Neural cell (in vitro differentiated cells): ENCODE measurements around the gene ACD. TPM values are rescaled to one million over a fixed set of nuclear protein-coding genes. Genes with fewer than 3 reads are reported as not detected.

Experiments used
- H2AFZ ChIP-seq: fragments of 200-600, 300-800 bp; sonication (generic), shearing (Covaris generic); 2 replicates; pipeline ENCODE4 v1.6.0; 2014; ENCODE audit warnings: low read depth, mild to moderate bottlenecking, antibody characterized with exemption, low read length, moderate library complexity
- H3F3A ChIP-seq: fragments of 200-600 bp; shearing (Covaris generic); 2 replicates; pipeline ENCODE4 v1.6.1; 2016; ENCODE audit warnings: mild to moderate bottlenecking, moderate library complexity, mixed read lengths, antibody characterized with exemption, low read length; ENCODE audit not compliant: insufficient read depth, poor library complexity, severe bottlenecking
- H3K27ac ChIP-seq: fragments of 200-600, 300-800 bp; sonication (generic), shearing (Covaris generic); 2 replicates; pipeline ENCODE4 v1.5.1; 2014; ENCODE audit warnings: mild to moderate bottlenecking, low read length, moderate library complexity
- H3K27me3 ChIP-seq: fragments of 300-800, 200-600 bp; sonication (generic), shearing (Covaris generic); 2 replicates; pipeline ENCODE4 v1.6.0; 2014; ENCODE audit warnings: mild to moderate bottlenecking, low read depth, low read length, moderate library complexity; ENCODE audit not compliant: insufficient read depth
- H3K36me3 ChIP-seq: fragments of 300-800, 200-600 bp; sonication (generic), shearing (Covaris generic); 2 replicates; pipeline ENCODE4 v1.5.1; 2014; ENCODE audit warnings: mild to moderate bottlenecking, antibody characterized with exemption, low read length, moderate library complexity; ENCODE audit not compliant: insufficient read depth
- H3K4me2 ChIP-seq: fragments of 300-800, 200-600 bp; sonication (generic), shearing (Covaris generic); 2 replicates; pipeline ENCODE4 v1.6.0; 2014; ENCODE audit warnings: mild to moderate bottlenecking, low read length
- H3K4me3 ChIP-seq: fragments of 300-800, 200-600 bp; sonication (generic), shearing (Covaris generic); 2 replicates; pipeline ENCODE4 v1.5.1; 2014; ENCODE audit warnings: mild to moderate bottlenecking, low read length, moderate library complexity
- H3K79me2 ChIP-seq: fragments of 200-600 bp; shearing (Covaris generic); replicated peaks from 2 replicates; pipeline ENCODE4 v1.6.0; 2014; ENCODE audit warnings: mild to moderate bottlenecking, low read length, moderate library complexity; ENCODE audit not compliant: insufficient read depth
- H3K9ac ChIP-seq: fragments of 300-800, 200-600 bp; sonication (generic), shearing (Covaris generic); 2 replicates; pipeline ENCODE4 v1.6.1; 2016; ENCODE audit warnings: mild to moderate bottlenecking, low read length, mixed read lengths
- H3K9me2 ChIP-seq: fragments of 200-600 bp; shearing (Covaris generic); 2 replicates; pipeline ENCODE4 v1.6.1; 2016; ENCODE audit warnings: mild to moderate bottlenecking, low read length, mixed read lengths; ENCODE audit not compliant: insufficient read depth
- H3K9me3 ChIP-seq: fragments of 200-600, 300-800 bp; sonication (generic), shearing (Covaris generic); 2 replicates; pipeline ENCODE4 v1.6.1; 2016; ENCODE audit warnings: mild to moderate bottlenecking, mixed run types, low read length, moderate library complexity, mixed read lengths
- H4K20me1 ChIP-seq: fragments of 200-600 bp; shearing (Covaris generic); 2 replicates; pipeline ENCODE4 v1.6.1; 2016; ENCODE audit warnings: mild to moderate bottlenecking, mixed run types; ENCODE audit not compliant: insufficient read depth
- CTCF ChIP-seq: fragments of 450-650 bp; IDR thresholded peaks from 2 replicates; pipeline ENCODE4 v1.5.1; 2014; ENCODE audit warnings: antibody characterized with exemption, mild to moderate bottlenecking, moderate library complexity; ENCODE audit not compliant: poor library complexity, severe bottlenecking
- EP300 ChIP-seq: fragments of 450-650 bp; conservative IDR thresholded peaks from 2 replicates; pipeline ENCODE4 v1.6.1; 2014; ENCODE audit warnings: antibody characterized with exemption, mild to moderate bottlenecking, moderate library complexity; ENCODE audit not compliant: poor library complexity, severe bottlenecking
- EZH2 ChIP-seq: fragments of 200-600, 300-800 bp; shearing (Covaris generic), sonication (generic); IDR thresholded peaks from 2 replicates; pipeline ENCODE4 v1.6.1; 2014; ENCODE audit warnings: antibody characterized with exemption, low read length, borderline replicate concordance, mild to moderate bottlenecking; ENCODE audit not compliant: insufficient read depth, poor library complexity, severe bottlenecking
- MXI1 ChIP-seq: fragments of 450-650 bp; conservative IDR thresholded peaks from 2 replicates; pipeline ENCODE4 v1.6.1; 2014; ENCODE audit warnings: antibody characterized with exemption, mild to moderate bottlenecking; ENCODE audit not compliant: poor library complexity, severe bottlenecking
- POLR2AphosphoS5 ChIP-seq: IDR thresholded peaks from 2 replicates; pipeline ENCODE4 v1.6.1; 2012
- RAD21 ChIP-seq: fragments of 450-650 bp; conservative IDR thresholded peaks from 2 replicates; pipeline ENCODE4 v1.6.1; 2014; ENCODE audit warnings: antibody characterized with exemption, mild to moderate bottlenecking, moderate library complexity
- REST ChIP-seq: IDR thresholded peaks from 2 replicates; pipeline ENCODE4 v1.6.1; 2012; ENCODE audit warnings: borderline replicate concordance
- SMC3 ChIP-seq: fragments of 450-650 bp; conservative IDR thresholded peaks from 2 replicates; pipeline ENCODE4 v1.6.1; 2014; ENCODE audit warnings: antibody characterized with exemption, mild to moderate bottlenecking, moderate library complexity; ENCODE audit not compliant: poor library complexity
- TAF1 ChIP-seq: IDR thresholded peaks from 2 replicates; pipeline ENCODE4 v1.6.1; 2012; ENCODE audit warnings: low read depth
- polyA plus RNA-seq: library from polyadenylated mRNA; depleted of rRNA; stranded (reverse); fragments of >200 nt; gene quantifications from 2 replicates; pipeline ENCODE4 v1.2.3, GENCODE V29; 2014

ACD gene
- polyA plus RNA-seq, 1 donor from 2014 or later, result 98.6 TPM

- TF ChIP-seq REST (no peak), CTCF (no peak), EP300 (no peak), POLR2AphosphoS5 (no peak), TAF1 (no peak), EZH2 (no peak), MXI1 (no peak), RAD21 (no peak), SMC3 (no peak)
- Histone ChIP-seq H3K36me3 (no peaks in the 10 kb centered on the region), H3K4me3 (no peak overlapping the region), H4K20me1 (peaks cover 13% of the 10 kb centered on the region), H3F3A (no peaks in the 10 kb centered on the region), H3K27me3 (no peaks in the 10 kb centered on the region), H2AFZ (no peak overlapping the region), H3K27ac (no peak overlapping the region), H3K9me2 (no peaks in the 10 kb centered on the region), H3K9me3 (no peaks in the 10 kb centered on the region), H3K79me2 (peaks cover 64% of the 10 kb centered on the region), H3K9ac (no peak overlapping the region), H3K4me2 (no peak overlapping the region)
Measured at GRCh38 chr16:67707210-67707609, 47.1 kb upstream of the ACD start.

GRCh38 chr16:67704110-67704509 is 44.0 kb upstream of the ACD start:
- no peaks in the 10 kb centered on the region for H3F3A ChIP-seq
- H3K27ac ChIP-seq, result no peak overlapping the region
- TF ChIP-seq EZH2 (no peak), CTCF (no peak), EP300 (no peak), TAF1 (no peak), MXI1 (no peak), POLR2AphosphoS5 (no peak), REST (no peak), SMC3 (no peak), RAD21 (no peak)
- no peaks in the 10 kb centered on the region for H3K9me2 ChIP-seq
- H3K79me2 ChIP-seq, result peaks cover 48% of the 10 kb centered on the region
- no peak overlapping the region for H3K4me2 ChIP-seq
- no peaks in the 10 kb centered on the region for H3K27me3 ChIP-seq
- H3K36me3 ChIP-seq, result no peaks in the 10 kb centered on the region
- H3K9me3 ChIP-seq, result no peaks in the 10 kb centered on the region
- H3K4me3 ChIP-seq, result no peak overlapping the region
- peaks cover 12% of the 10 kb centered on the region for H4K20me1 ChIP-seq
- H3K9ac ChIP-seq, result no peak overlapping the region
- H2AFZ ChIP-seq, result no peak overlapping the region
